ENCODE results near the gene PTPRN2. TPM values are rescaled to one million over a fixed set of nuclear protein-coding genes. Genes with fewer than 3 reads are reported as not detected.

PTPRN2 gene
- total RNA-seq, 1 donor from 2014 or later, result 1.2 TPM

Other genes with a start within 250 kb of the PTPRN2 start
- 6.1 and 17.5 TPM in 2 replicates for gene NCAPG2, start 117.0 kb upstream of the PTPRN2 start, total RNA-seq
- gene ESYT2, start 241.7 kb upstream of the PTPRN2 start, total RNA-seq, result 134 and 226 TPM in 2 replicates